GM21576 (cell line): Measurements from ENCODE around the gene INPP5A.
"Not testable (repeated sequence)": the region's sequence is repeated elsewhere in the genome, so short reads cannot be mapped to it uniquely, and the experiment has no call there.

Experiments used
- ATAC-seq: cut with Tn5 transposase; IDR thresholded peaks from one replicate; pipeline ENCODE4 v1.9.1; 2021; ENCODE audit warnings: mild to moderate bottlenecking, moderate library complexity; ENCODE audit not compliant: unreplicated experiment

The INPP5A gene

GRCh38 chr10:132559538-132559937 lies 22.0 kb downstream of the INPP5A start:
- no peak for ATAC-seq

- no peak for ATAC-seq
These were observed 22.7 kb downstream of the INPP5A start for GRCh38 chr10:132560241-132560731.

- no peak for ATAC-seq
These were observed 24.8 kb downstream of the INPP5A start for GRCh38 chr10:132562177-132562915.

- ATAC-seq = no peak
These were observed 25.4 kb downstream of the INPP5A start for GRCh38 chr10:132562916-132563456.

- ATAC-seq = peak; percentile 84
These were observed 26.1 kb downstream of the INPP5A start for GRCh38 chr10:132563485-132564248.

GRCh38 chr10:132564249-132564605 lies 26.6 kb downstream of the INPP5A start:
- no peak for ATAC-seq

- no peak for ATAC-seq
These were observed 27.1 kb downstream of the INPP5A start for GRCh38 chr10:132564690-132565089.

- ATAC-seq = no peak
These were observed 28.1 kb downstream of the INPP5A start for GRCh38 chr10:132565516-132566209.

GRCh38 chr10:132566892-132567291 lies 29.3 kb downstream of the INPP5A start:
- ATAC-seq = no peak

GRCh38 chr10:132570265-132570664 lies 32.7 kb downstream of the INPP5A start:
- ATAC-seq = no peak

- peak; percentile 40 for ATAC-seq
These were observed 33.4 kb downstream of the INPP5A start for GRCh38 chr10:132570771-132571649.

- ATAC-seq = peak; percentile 68
These were observed 34.3 kb downstream of the INPP5A start for GRCh38 chr10:132571650-132572544.

GRCh38 chr10:132572545-132572937 lies 35.0 kb downstream of the INPP5A start:
- ATAC-seq = no peak

GRCh38 chr10:132572946-132573345 lies 35.4 kb downstream of the INPP5A start:
- not testable (repeated sequence) for ATAC-seq

- ATAC-seq = no peak
These were observed 36.7 kb downstream of the INPP5A start for GRCh38 chr10:132574288-132574687.

- no peak for ATAC-seq
These were observed 37.3 kb downstream of the INPP5A start for GRCh38 chr10:132574783-132575319.

GRCh38 chr10:132575320-132576201 lies 38.0 kb downstream of the INPP5A start:
- ATAC-seq = peak; percentile 23
